Lung (tissue), 12 donors: Measurements from ENCODE around the gene CENPX. TPM values are rescaled to one million over a fixed set of nuclear protein-coding genes. Genes with fewer than 3 reads are reported as not detected.

Source experiments
- ATAC-seq: fragments of 200-7000 bp; cut with Tn5 transposase; one replicate; pipeline ENCODE4 v1.9.1; 2020; ENCODE audit warnings: moderate number of reproducible peaks; ENCODE audit not compliant: insufficient read depth, low FRiP score
- DNase-seq, 3 donors: peaks; one replicate each; pipeline ENCODE4 v3.0.0-alpha.2; 2013 to 2017
- H3K27ac ChIP-seq, 2 donors: one replicate each; pipeline ENCODE4 v1.5.1; 2013; ENCODE audit warnings: mild to moderate bottlenecking in 2 of 2, moderate library complexity in 2 of 2, control low read depth in 1 of 2, inconsistent platforms in 1 of 2, low read depth in 1 of 2, low read length in 1 of 2
- H3K27me3 ChIP-seq, 3 donors: one replicate each; pipeline ENCODE4 v1.5.1; 2013; ENCODE audit warnings: low read length in 2 of 3; ENCODE audit not compliant: control insufficient read depth in 3 of 3, insufficient read depth in 3 of 3
- H3K36me3 ChIP-seq, 4 donors: one replicate each; pipeline ENCODE4 v1.5.1; 2013; ENCODE audit warnings: low read length in 4 of 4, mild to moderate bottlenecking in 1 of 4, moderate library complexity in 1 of 4; ENCODE audit not compliant: control insufficient read depth in 4 of 4, insufficient read depth in 4 of 4
- H3K4me1 ChIP-seq, 5 donors: one replicate each; pipeline ENCODE4 v1.5.1; 2013; ENCODE audit warnings: low read length in 5 of 5, mild to moderate bottlenecking in 2 of 5, moderate library complexity in 1 of 5; ENCODE audit not compliant: control insufficient read depth in 5 of 5, insufficient read depth in 5 of 5
- H3K4me3 ChIP-seq: one replicate; pipeline ENCODE4 v1.5.1; 2013; ENCODE audit warnings: mild to moderate bottlenecking, control low read depth, moderate library complexity
- H3K9ac ChIP-seq, 2 donors: one replicate each; pipeline ENCODE4 v1.5.1; 2013; ENCODE audit warnings: low read length in 2 of 2, control low read depth in 1 of 2; ENCODE audit not compliant: insufficient read depth in 1 of 2
- H3K9me3 ChIP-seq, 4 donors: one replicate each; pipeline ENCODE4 v1.5.1; 2013; ENCODE audit warnings: low read length in 3 of 4, mild to moderate bottlenecking in 1 of 4, moderate library complexity in 1 of 4; ENCODE audit not compliant: control insufficient read depth in 4 of 4, insufficient read depth in 3 of 4
- WGBS, 2 donors: extraction: QIAGEN DNeasy Blood & Tissue Kit; methylation state at CpG; one replicate each; pipeline ENCODE4 v1.1.7; 2013; 5-methylcytosine and 5-hydroxymethylcytosine counted together
- polyA plus RNA-seq, 2 donors: library from polyadenylated mRNA; stranded (reverse); fragments of 200-250 nt; gene quantifications; one replicate each; pipeline ENCODE4 v1.2.1, GENCODE V29; 2013
- total RNA-seq, 2 donors: library from RNA; depleted of rRNA in 1 of 2; stranded (reverse); fragments of >200 nt in 1 of 2; gene quantifications; one replicate each; pipeline ENCODE4 v1.2.1, GENCODE V29; 2014 to 2021
- TF ChIP-seq, protein P1 (sequence below): IDR thresholded peaks from 2 replicates; pipeline ENCODE4 v1.5.1; 2012; ENCODE audit warnings: mild to moderate bottlenecking; ENCODE audit errors: control extremely low read depth, extremely low read depth
- donor health status: control.
- donor health status: control.
- donor health status: Bipolar disorder and iron deficiency.
- donor health status: healthy.
- donor health status: DM: yes; HTN: yes; CAD: no.

The CENPX gene
- total and polyA plus RNA-seq, 4 donors = 21.5 to 121 (median 101) TPM

DNA sequence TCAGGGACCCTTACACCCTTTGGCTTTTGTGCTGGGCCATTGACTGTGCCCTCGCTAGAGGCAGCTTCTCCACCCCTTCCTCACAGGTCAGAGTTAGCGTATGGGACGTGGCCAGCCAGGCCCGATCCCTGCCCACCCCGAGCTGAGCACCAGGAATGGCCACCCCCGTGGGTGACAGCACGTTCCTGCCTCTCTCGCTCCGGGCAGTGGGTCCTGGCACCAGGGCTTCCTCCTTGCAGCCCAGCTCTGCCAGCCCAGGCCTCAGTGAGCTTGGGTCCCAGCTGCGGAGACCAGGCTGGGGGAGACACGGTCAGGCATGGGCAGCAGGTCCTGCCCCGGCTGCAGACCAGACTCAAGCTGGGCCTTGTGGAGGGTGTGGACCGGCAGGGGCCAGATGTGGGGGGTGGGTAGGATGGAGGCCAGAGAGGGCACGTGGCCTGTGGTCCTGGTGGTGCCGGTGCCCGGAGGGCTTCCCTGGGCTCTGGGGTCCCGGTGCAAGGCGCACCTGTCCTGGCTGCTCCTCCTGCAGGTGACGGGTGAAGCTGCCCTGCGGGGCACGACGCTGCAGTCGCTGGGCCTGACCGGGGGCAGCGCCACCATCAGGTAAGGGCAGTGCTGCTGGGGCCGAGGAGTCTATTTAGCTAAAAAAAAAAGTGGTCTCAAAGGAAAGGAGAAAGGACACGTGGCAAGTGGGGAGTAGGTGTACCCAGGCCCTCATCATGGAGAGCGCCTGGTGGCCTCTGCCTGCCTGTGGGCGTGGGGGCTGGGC lies 27.0 kb downstream of the CENPX start:
- DNase-seq = no peak
- no peak overlapping the region for H3K27ac ChIP-seq

DNA sequence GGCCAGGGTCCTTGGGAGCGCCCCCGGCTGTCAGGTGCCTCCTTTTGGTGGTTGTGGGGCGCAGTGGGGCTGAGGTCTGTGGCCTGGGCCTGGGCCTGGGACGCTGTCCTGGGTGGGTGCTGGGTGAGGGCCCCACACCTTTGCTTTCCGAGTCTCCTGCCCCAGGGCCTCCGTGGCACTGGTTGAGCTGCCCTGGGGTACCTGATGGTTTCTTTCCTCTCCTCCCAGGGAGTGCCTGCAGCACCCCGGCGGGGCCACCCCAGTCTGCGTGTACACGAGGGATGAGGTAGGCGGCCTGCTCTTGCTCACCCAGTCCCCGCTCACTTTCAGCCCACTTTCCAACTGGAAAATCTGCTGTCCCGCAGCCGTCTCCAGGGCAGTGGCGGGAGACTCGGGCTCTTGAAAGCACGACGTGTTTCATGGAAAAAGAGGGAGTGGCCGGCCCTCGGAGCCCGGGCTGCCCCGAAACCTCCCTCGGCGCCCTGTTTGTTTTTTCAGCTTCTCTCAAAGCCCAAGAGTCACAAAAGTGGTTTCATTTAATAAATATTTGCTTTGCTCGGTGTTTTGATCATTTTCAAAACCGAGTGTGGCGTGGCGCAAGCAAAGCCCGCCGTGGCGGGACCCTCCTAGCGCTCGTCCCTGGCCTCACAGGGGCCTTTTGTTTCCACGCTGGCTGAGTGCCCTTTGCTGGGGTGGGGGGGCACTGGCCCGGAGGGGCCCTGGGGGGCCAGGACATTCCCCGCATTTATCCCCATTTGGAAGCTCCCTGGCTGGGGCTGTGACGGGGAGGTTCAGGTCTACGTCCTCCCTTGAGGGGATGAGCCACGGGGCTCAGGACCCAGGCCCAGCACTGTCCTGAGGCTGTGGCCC lies 27.9 kb downstream of the CENPX start:
- DNase-seq (peak; percentile 60 to 76 (median 72)), ATAC-seq (no peak)
- Histone ChIP-seq H3K4me3 (no peak overlapping the region), H3K27me3 (no peaks in the 10 kb centered on the region), H3K9me3 (no peaks in the 10 kb centered on the region), H3K9ac (peak overlapping the region in 1 of 2 donors; percentile 13), H3K36me3 (peaks cover 0 to 19% (median 4%) of the 10 kb centered on the region in 4 donors), H3K27ac (no peak overlapping the region), H3K4me1 (peaks cover 0 to 52% (median 22%) of the 10 kb centered on the region in 5 donors)
- 65 to 78% methylated on average over 38 to 39 of the region's 39 CpGs for whole genome bisulfite sequencing, 2 donors
- TF ChIP-seq, protein P1, sequence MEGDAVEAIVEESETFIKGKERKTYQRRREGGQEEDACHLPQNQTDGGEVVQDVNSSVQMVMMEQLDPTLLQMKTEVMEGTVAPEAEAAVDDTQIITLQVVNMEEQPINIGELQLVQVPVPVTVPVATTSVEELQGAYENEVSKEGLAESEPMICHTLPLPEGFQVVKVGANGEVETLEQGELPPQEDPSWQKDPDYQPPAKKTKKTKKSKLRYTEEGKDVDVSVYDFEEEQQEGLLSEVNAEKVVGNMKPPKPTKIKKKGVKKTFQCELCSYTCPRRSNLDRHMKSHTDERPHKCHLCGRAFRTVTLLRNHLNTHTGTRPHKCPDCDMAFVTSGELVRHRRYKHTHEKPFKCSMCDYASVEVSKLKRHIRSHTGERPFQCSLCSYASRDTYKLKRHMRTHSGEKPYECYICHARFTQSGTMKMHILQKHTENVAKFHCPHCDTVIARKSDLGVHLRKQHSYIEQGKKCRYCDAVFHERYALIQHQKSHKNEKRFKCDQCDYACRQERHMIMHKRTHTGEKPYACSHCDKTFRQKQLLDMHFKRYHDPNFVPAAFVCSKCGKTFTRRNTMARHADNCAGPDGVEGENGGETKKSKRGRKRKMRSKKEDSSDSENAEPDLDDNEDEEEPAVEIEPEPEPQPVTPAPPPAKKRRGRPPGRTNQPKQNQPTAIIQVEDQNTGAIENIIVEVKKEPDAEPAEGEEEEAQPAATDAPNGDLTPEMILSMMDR = no peak

More for the DNA sequence above, 27.0 kb downstream of the CENPX start:
- H3K9me3 ChIP-seq = no peaks in the 10 kb centered on the region
- peak overlapping the region in 1 of 2 donors; percentile 13 for H3K9ac ChIP-seq
- peaks cover 0 to 19% (median 1%) of the 10 kb centered on the region in 4 donors for H3K36me3 ChIP-seq
- H3K27me3 ChIP-seq = no peaks in the 10 kb centered on the region
- H3K4me1 ChIP-seq = peaks cover 0 to 60% (median 21%) of the 10 kb centered on the region in 5 donors
- H3K4me3 ChIP-seq = no peak overlapping the region
- ATAC-seq = no peak
- 94 to 97% methylated on average over 28 to 29 of the region's 29 CpGs for WGBS, 2 donors
- TF ChIP-seq, protein P1 = no peak

DNA sequence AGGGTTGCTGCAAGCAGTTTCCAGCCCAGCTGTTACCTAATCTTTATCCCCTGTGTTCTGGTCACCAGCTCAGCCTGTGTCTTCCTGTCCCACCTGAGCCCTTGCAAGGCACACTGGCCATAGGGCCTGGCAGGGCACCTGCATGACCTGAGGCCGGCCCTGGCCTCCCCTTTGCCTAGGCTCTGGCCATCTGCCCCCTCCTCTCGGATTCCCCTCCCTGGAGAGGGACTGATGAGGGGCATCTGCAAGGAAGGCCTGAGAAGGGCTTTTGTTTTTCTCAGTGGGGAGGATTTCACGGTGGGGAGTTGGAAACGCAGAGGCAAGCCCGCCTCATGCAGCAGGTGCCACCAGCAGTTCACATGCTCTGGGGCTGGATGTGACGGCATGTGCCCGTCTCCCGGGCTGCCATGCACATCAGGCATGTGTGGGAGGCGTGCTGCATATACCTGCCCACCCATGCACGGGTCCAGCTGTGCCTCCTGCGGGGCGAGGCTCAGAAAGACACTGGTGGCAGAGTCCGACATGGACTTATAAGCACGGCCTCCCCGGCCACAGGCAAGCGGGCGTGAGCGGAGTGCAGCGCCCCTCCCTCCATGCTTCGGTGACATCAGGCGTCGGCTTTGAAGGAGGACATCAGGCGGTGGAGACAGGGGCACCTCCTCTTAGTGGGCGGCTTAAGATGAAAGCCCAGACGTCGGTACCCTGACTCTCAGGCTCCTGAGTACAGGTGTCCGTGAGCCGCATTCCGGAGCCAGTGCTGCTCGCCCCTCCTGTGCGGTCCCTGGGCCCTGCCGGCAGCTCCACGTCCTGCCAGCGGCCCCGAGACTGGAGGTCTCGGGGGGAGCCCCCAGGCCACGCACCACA lies 28.7 kb downstream of the CENPX start:
- H3K27ac ChIP-seq = no peak overlapping the region
- WGBS, 2 donors = 83 to 92% methylated on average over 37 of the region's 37 CpGs
- ATAC-seq (no peak), DNase-seq (no peak)
- H3K9ac ChIP-seq = no peak overlapping the region
- TF ChIP-seq, protein P1 = no peak
- no peaks in the 10 kb centered on the region for H3K27me3 ChIP-seq
- H3K9me3 ChIP-seq = no peaks in the 10 kb centered on the region
- peaks cover 0 to 49% (median 22%) of the 10 kb centered on the region in 5 donors for H3K4me1 ChIP-seq
- no peak overlapping the region for H3K4me3 ChIP-seq
- H3K36me3 ChIP-seq = peaks cover 0 to 19% (median 4%) of the 10 kb centered on the region in 4 donors
